MM.1S (cell line): ENCODE results near the gene SOBP.

Source experiments
- DNase-seq: peaks from one replicate; pipeline ENCODE4 v3.0.0-alpha.2; 2015
- H2AFZ ChIP-seq: fragments of 300-600 bp; sonication (generic); 2 replicates; pipeline ENCODE4 v1.6.0; 2016; ENCODE audit warnings: antibody characterized with exemption, low read length
- H3F3A ChIP-seq: fragments of 300-600 bp; sonication (generic); 2 replicates; pipeline ENCODE4 v1.6.1; 2016; ENCODE audit warnings: mild to moderate bottlenecking, antibody characterized with exemption, low read length, moderate library complexity, mixed read lengths; ENCODE audit not compliant: insufficient read depth
- H3K27ac ChIP-seq: fragments of 300-600 bp; sonication (generic); 2 replicates; pipeline ENCODE4 v1.5.1; 2016; ENCODE audit warnings: mild to moderate bottlenecking, low read length
- H3K27me3 ChIP-seq: fragments of 300-600 bp; sonication (generic); replicated peaks from 2 replicates; pipeline ENCODE4 v1.6.0; 2016; ENCODE audit warnings: low read length; ENCODE audit not compliant: insufficient read depth
- H3K36me3 ChIP-seq: fragments of 300-600 bp; sonication (generic); replicated peaks from 2 replicates; pipeline ENCODE4 v1.6.1; 2016; ENCODE audit warnings: mild to moderate bottlenecking, low read length, mixed read lengths; ENCODE audit not compliant: insufficient read depth
- H3K4me1 ChIP-seq: fragments of 300-600 bp; sonication (generic); 2 replicates; pipeline ENCODE4 v1.6.1; 2016; ENCODE audit warnings: low read length, mixed read lengths
- H3K4me2 ChIP-seq: fragments of 300-600 bp; sonication (generic); 2 replicates; pipeline ENCODE4 v1.6.0; 2016; ENCODE audit warnings: low read depth, low read length
- H3K4me3 ChIP-seq: fragments of 300-600 bp; sonication (generic); 2 replicates; pipeline ENCODE4 v1.5.1; 2016; ENCODE audit warnings: low read length, mixed read lengths
- H3K79me2 ChIP-seq: fragments of 300-600 bp; sonication (generic); 2 replicates; pipeline ENCODE4 v1.6.1; 2016; ENCODE audit warnings: mixed run types, low read length, mixed read lengths
- H3K9ac ChIP-seq: fragments of 300-600 bp; sonication (generic); 2 replicates; pipeline ENCODE4 v1.6.1; 2016; ENCODE audit warnings: low read length, mixed read lengths
- H3K9me2 ChIP-seq: fragments of 300-600 bp; sonication (generic); replicated peaks from 2 replicates; pipeline ENCODE4 v1.6.1; 2016; ENCODE audit warnings: mild to moderate bottlenecking, low read length, mixed read lengths; ENCODE audit not compliant: insufficient read depth
- H3K9me3 ChIP-seq: fragments of 300-600 bp; sonication (generic); replicated peaks from 2 replicates; pipeline ENCODE4 v1.6.1; 2016; ENCODE audit warnings: mild to moderate bottlenecking, low read length, mixed read lengths; ENCODE audit not compliant: insufficient read depth
- H4K20me1 ChIP-seq: fragments of 300-600 bp; sonication (generic); 2 replicates; pipeline ENCODE4 v1.6.1; 2016; ENCODE audit warnings: mild to moderate bottlenecking, low read length, moderate library complexity, mixed read lengths; ENCODE audit not compliant: insufficient read depth
- EZH2 ChIP-seq: fragments of 300-600 bp; sonication (generic); optimal IDR thresholded peaks from 2 replicates; pipeline ENCODE3; 2017; ENCODE audit warnings: low read depth, mild to moderate bottlenecking, antibody characterized with exemption, low read length, mixed read lengths
- EZH2phosphoT487 ChIP-seq: fragments of 300-600 bp; sonication (generic); IDR thresholded peaks from 2 replicates; pipeline ENCODE4 v1.6.1; 2018; ENCODE audit warnings: antibody characterized with exemption, low read length
- TF ChIP-seq, protein P1 (sequence below): fragments of 300-600 bp; sonication (generic); IDR thresholded peaks from 2 replicates; pipeline ENCODE4 v1.5.1; 2016; ENCODE audit warnings: antibody characterized with exemption, low read length, mixed read lengths

SOBP gene

DNA sequence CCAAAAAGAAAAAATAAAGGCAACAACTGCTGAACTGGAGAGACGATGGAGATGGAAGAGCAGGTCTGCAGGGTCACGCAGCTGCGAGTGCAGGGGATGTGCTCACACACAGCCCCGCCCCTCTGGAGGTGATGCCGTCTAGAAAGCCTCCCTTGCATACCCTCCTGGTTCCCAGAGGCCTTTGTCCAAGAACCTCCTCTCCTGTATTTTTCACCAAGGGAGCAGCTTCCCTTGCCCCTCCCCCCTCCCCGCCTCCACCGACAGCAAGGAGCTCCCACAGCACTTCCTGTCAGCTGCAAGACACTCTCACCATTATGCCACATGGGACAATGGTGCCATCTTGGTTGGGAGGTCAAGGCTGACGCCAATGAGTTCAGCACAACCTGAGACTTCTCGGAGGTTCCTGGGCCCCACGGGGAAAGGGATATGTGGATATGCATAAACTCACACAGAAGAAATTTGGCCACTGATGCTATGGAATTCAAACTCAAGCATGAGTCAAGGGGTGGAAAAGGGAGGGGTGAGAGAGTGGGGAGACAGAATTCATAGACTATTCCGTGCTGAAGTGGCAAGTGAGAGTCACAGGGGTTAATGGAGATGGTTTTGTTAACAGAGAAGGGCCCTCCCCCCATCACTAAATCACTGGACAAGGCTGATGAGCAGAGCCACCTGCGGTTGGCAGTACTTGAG lies 201.3 kb downstream of the SOBP start:
- no peak for DNase-seq
- Histone ChIP-seq H2AFZ (no peak overlapping the region), H4K20me1 (no peaks in the 10 kb centered on the region), H3K27me3 (no peaks in the 10 kb centered on the region), H3K9ac (no peak overlapping the region), H3K4me3 (no peak overlapping the region), H3K4me1 (no peaks in the 10 kb centered on the region), H3K27ac (no peak overlapping the region), H3K9me2 (no peaks in the 10 kb centered on the region), H3K4me2 (no peak overlapping the region), H3K9me3 (no peaks in the 10 kb centered on the region), H3F3A (no peaks in the 10 kb centered on the region), H3K79me2 (no peaks in the 10 kb centered on the region), H3K36me3 (no peaks in the 10 kb centered on the region)
- TF ChIP-seq EZH2: no peak
- no peak for TF ChIP-seq EZH2phosphoT487
- TF ChIP-seq, protein P1, sequence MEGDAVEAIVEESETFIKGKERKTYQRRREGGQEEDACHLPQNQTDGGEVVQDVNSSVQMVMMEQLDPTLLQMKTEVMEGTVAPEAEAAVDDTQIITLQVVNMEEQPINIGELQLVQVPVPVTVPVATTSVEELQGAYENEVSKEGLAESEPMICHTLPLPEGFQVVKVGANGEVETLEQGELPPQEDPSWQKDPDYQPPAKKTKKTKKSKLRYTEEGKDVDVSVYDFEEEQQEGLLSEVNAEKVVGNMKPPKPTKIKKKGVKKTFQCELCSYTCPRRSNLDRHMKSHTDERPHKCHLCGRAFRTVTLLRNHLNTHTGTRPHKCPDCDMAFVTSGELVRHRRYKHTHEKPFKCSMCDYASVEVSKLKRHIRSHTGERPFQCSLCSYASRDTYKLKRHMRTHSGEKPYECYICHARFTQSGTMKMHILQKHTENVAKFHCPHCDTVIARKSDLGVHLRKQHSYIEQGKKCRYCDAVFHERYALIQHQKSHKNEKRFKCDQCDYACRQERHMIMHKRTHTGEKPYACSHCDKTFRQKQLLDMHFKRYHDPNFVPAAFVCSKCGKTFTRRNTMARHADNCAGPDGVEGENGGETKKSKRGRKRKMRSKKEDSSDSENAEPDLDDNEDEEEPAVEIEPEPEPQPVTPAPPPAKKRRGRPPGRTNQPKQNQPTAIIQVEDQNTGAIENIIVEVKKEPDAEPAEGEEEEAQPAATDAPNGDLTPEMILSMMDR: no peak

DNA sequence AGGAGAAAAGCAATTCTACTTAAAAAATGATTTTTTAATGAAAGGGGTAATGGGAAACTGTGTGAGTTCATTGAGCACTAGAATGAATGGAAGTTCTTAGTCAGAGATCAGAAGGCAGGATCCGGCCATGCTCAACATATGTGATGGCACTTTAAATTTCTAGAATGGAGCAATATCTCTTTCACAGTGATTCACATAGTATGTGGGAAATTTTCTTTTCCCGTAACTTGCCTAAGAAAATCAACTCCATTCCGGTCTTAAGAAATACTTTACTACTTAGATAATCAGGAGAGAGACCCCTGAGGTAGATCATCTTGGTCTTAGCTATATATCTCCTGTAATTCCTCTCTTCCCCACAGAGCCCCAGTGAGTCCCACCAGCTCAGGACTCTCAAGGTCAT lies 202.4 kb downstream of the SOBP start:
- TF ChIP-seq, protein P1: no peak
- TF ChIP-seq EZH2 (no peak), EZH2phosphoT487 (no peak)
- no peak overlapping the region for H3K4me3 ChIP-seq
- H3K4me1 ChIP-seq: no peaks in the 10 kb centered on the region
- no peak for DNase-seq
- no peaks in the 10 kb centered on the region for H3K9me3 ChIP-seq
- H3K4me2 ChIP-seq: no peak overlapping the region
- H3K27ac ChIP-seq: no peak overlapping the region
- H3F3A ChIP-seq: no peaks in the 10 kb centered on the region
- H3K9me2 ChIP-seq: no peaks in the 10 kb centered on the region
- H3K27me3 ChIP-seq: no peaks in the 10 kb centered on the region
- no peaks in the 10 kb centered on the region for H3K79me2 ChIP-seq
- no peaks in the 10 kb centered on the region for H3K36me3 ChIP-seq
- no peak overlapping the region for H2AFZ ChIP-seq
- H4K20me1 ChIP-seq: no peaks in the 10 kb centered on the region
- no peak overlapping the region for H3K9ac ChIP-seq

DNA sequence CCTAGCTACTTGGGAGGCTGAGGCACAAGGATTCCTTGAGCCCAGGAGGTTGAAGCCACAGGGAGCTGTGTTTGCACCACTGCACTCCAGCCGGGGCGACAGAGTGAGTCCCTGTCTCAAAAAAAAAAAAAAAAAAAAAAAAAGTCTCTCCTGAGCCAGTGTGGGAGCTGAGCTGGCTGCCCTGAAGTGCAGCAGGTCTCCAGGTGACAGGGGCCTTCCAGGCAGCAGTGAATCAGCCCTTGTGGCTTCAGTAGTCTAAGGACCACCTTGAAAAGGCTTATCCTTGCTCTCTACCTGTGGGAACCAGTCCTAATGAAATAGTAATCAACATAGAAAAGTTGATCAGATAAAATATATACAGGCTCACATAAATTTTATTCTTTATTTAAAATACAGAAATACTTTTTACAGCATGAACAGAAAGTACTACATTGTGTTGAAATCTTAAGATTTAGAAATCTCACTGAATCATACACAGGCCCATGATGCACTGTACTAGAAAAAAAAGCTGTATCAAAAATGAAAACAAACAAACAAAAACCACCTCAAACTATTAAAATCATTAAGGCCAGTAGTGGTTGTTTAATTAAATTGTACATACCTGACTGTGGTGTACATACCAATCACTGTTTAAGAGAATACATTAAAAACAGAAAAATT lies 205.3 kb downstream of the SOBP start:
- Histone ChIP-seq H3K4me1 (no peaks in the 10 kb centered on the region), H3K9ac (no peak overlapping the region), H4K20me1 (no peaks in the 10 kb centered on the region), H3F3A (no peaks in the 10 kb centered on the region), H3K4me3 (no peak overlapping the region), H3K79me2 (no peaks in the 10 kb centered on the region), H3K27me3 (no peaks in the 10 kb centered on the region), H3K36me3 (no peaks in the 10 kb centered on the region), H3K9me3 (no peaks in the 10 kb centered on the region), H3K27ac (no peak overlapping the region), H3K9me2 (no peaks in the 10 kb centered on the region), H3K4me2 (no peak overlapping the region), H2AFZ (no peak overlapping the region)
- TF ChIP-seq EZH2: no peak
- TF ChIP-seq, protein P1: no peak
- no peak for TF ChIP-seq EZH2phosphoT487
- no peak for DNase-seq
